HepG2 (cell line): ENCODE results near the gene GJB6. TPM values are rescaled to one million over a fixed set of nuclear protein-coding genes. Genes with fewer than 3 reads are reported as not detected.

Experiments used
- ATAC-seq: fragments of 200-7000 bp; cut with Tn5 transposase; 3 replicates; pipeline ENCODE4 v1.9.1; 2020; ENCODE audit warnings: mild to moderate bottlenecking, moderate library complexity
- BruUV-seq: library from RNA; stranded (reverse); fragments of 400-500 nt; replicated peaks from 2 replicates; lab custom pipeline; 2021; lab: Mats Ljungman, UMichigan
- CTCF ChIA-PET: fragments of 300-600 bp; formaldehyde crosslinking; extraction: SDS; loops from one replicate; lab custom pipeline; 2021; ENCODE audit warnings: low total read pairs, inconsistent platforms, low intra/inter-chr PET ratio; lab: Yijun Ruan, JAX
- POLR2A ChIA-PET: fragments of 350-600 bp; sonication (Branson Sonifier 250); formaldehyde crosslinking; loops from one replicate; lab custom pipeline; 2020; ENCODE audit warnings: antibody characterized with exemption, inconsistent platforms; lab: Yijun Ruan, JAX
- DNase-seq: peaks from one replicate; pipeline ENCODE4 v3.0.0-alpha.2; 2015; ENCODE audit warnings: low spot score
- FAIRE-seq: peaks from 3 replicates; lab custom pipeline; 2011; peaks lifted over from hg19 to GRCh38; lab: Jason Lieb, UNC
- H2AFZ ChIP-seq: one replicate; pipeline ENCODE4 v1.6.1; 2011; ENCODE audit warnings: low read length, inconsistent platforms
- H3K27ac ChIP-seq: fragments of 300-600 bp; 3 replicates; pipeline ENCODE4 v1.8.0; 2011; ENCODE audit warnings: mixed run types, mild to moderate bottlenecking, mixed read lengths, low read length, inconsistent platforms; ENCODE audit not compliant: insufficient read depth; ENCODE audit errors: extremely low read length
- H3K27me3 ChIP-seq, 2 experiments: fragments of 200-600 bp in 1 of 2; 2 replicates in 1 of 2; 3 replicates in 1 of 2; pipeline versions ENCODE4 v1.6.0 to v1.8.0; 2011; ENCODE audit warnings: low read length in 2 of 2, mild to moderate bottlenecking in 2 of 2, moderate library complexity in 2 of 2, inconsistent platforms in 1 of 2; ENCODE audit not compliant: insufficient read depth in 2 of 2, control insufficient read depth in 1 of 2
- H3K36me3 ChIP-seq, 2 experiments: fragments of 200-600 bp in 1 of 2; replicated peaks in 1 of 2; 2 replicates in 1 of 2; 3 replicates in 1 of 2; pipeline versions ENCODE4 v1.5.1 to v1.8.0; 2011; ENCODE audit warnings: low read length in 2 of 2, inconsistent platforms in 1 of 2; ENCODE audit not compliant: insufficient read depth in 2 of 2, control insufficient read depth in 1 of 2
- H3K4me1 ChIP-seq: 2 replicates; pipeline ENCODE4 v1.5.1; 2012; ENCODE audit warnings: low read length, inconsistent platforms; ENCODE audit not compliant: insufficient read depth
- H3K4me2 ChIP-seq: 2 replicates; pipeline ENCODE4 v1.6.0; 2011; ENCODE audit warnings: low read depth, low read length, inconsistent platforms
- H3K4me3 ChIP-seq, 3 experiments: fragments of 200-600 bp in 1 of 3; sonication (generic), shearing (Covaris generic) in 1 of 3; replicated peaks in 1 of 3; 2 replicates each; pipeline ENCODE4 v1.5.1; 2011 to 2016; ENCODE audit warnings: low read length in 3 of 3, inconsistent platforms in 2 of 3, low read depth in 2 of 3, mild to moderate bottlenecking in 2 of 3, control low read depth in 1 of 3, mixed read lengths in 1 of 3; ENCODE audit not compliant: insufficient read depth in 1 of 3
- H3K79me2 ChIP-seq: one replicate; pipeline ENCODE4 v1.6.1; 2011; ENCODE audit warnings: low read length, inconsistent platforms; ENCODE audit not compliant: insufficient read depth
- H3K9ac ChIP-seq: 2 replicates; pipeline ENCODE4 v1.6.0; 2011; ENCODE audit warnings: mild to moderate bottlenecking, low read depth, low read length, inconsistent platforms; ENCODE audit not compliant: insufficient read depth
- H3K9me3 ChIP-seq: 2 replicates; pipeline ENCODE4 v1.5.1; 2012; ENCODE audit warnings: mild to moderate bottlenecking, low read length
- H4K20me1 ChIP-seq: 2 replicates; pipeline ENCODE4 v1.6.0; 2011; ENCODE audit warnings: inconsistent platforms, mild to moderate bottlenecking, low read length, moderate library complexity; ENCODE audit not compliant: insufficient read depth
- BRD4 ChIP-seq: sonication (generic); formaldehyde crosslinking; IDR thresholded peaks from 2 replicates; pipeline ENCODE4 v1.4.0; 2020; ENCODE audit warnings: missing genetic modification reagents
- DPF2 ChIP-seq: sonication (generic); formaldehyde crosslinking; IDR thresholded peaks from 2 replicates; pipeline ENCODE4 v1.4.0; 2020; ENCODE audit warnings: mild to moderate bottlenecking, low read depth, missing genetic modification reagents, borderline replicate concordance
- MTA3 ChIP-seq: sonication (generic); formaldehyde crosslinking; IDR thresholded peaks from 2 replicates; pipeline ENCODE4 v1.4.0; 2020; ENCODE audit warnings: missing genetic modification reagents
- NFKBIZ ChIP-seq: IDR thresholded peaks from 2 replicates; pipeline ENCODE4 v1.6.1; 2018; ENCODE audit warnings: missing genetic modification reagents, missing compliant biosample characterization
- RNF2 ChIP-seq: fragments of 450-650 bp; conservative IDR thresholded peaks from 2 replicates; pipeline ENCODE4 v1.6.1; 2016; ENCODE audit warnings: low read depth
- SMC3 ChIP-seq: IDR thresholded peaks from 2 replicates; pipeline ENCODE4 v1.6.1; 2011; ENCODE audit warnings: low read length, improper control_type of control experiment
- ZMYM2 ChIP-seq: sonication (generic); formaldehyde crosslinking; IDR thresholded peaks from 2 replicates; pipeline ENCODE4 v1.8.0; 2022; ENCODE audit warnings: mild to moderate bottlenecking, missing genetic modification reagents
- WGBS: methylation state at CpG from one replicate; pipeline ENCODE4 v1.1.6; 2017; ENCODE audit warnings: low lambda C conversion rate; 5-methylcytosine and 5-hydroxymethylcytosine counted together
- in situ Hi-C: cut with HindIII; loops from 2 replicates; pipeline ENCODE4 v1.10.0; 2017; ENCODE audit warnings: low pct_unique_long_range_greater_than_20kb; ENCODE audit not compliant: extremely low pct_ligation_motif_present
- intact Hi-C: fragments of 100-400 bp; cut with micrococcal nuclease; formaldehyde crosslinking; loops from one replicate; pipeline ENCODE4 v1.10.0; 2022; ENCODE audit not compliant: unreplicated experiment
- polyA plus RNA-seq, 8 experiments: library from polyadenylated mRNA; depleted of rRNA in 3 of 8; stranded (reverse) in 7 of 8; unstranded in 1 of 8; fragments of >200 nt; fragmentation: Illumina TruSeq in 4 of 8; extraction: Trizol in 4 of 8; gene quantifications; 2 replicates each; pipeline versions ENCODE4 v1.2.1 to v1.2.3, GENCODE V29; 2011 to 2016; ENCODE audit warnings: low read depth in 4 of 8, missing spikeins in 1 of 8, mixed read lengths in 1 of 8; ENCODE audit not compliant: insufficient read depth in 1 of 8
- total RNA-seq, 5 experiments: library from RNA; depleted of rRNA; stranded (reverse); fragments of >200 nt; fragmentation: Illumina TruSeq; extraction: Trizol; gene quantifications; 2 replicates each; pipeline ENCODE4 v1.2.3, GENCODE V29; 2016; ENCODE audit warnings: low read depth in 1 of 5
- TF ChIP-seq, protein P1 (sequence below): sonication (generic); formaldehyde crosslinking; IDR thresholded peaks from one replicate; pipeline ENCODE4 v1.5.1; 2020; ENCODE audit warnings: mild to moderate bottlenecking, missing genetic modification reagents; ENCODE audit errors: not compliant biosample characterization
- TF ChIP-seq, protein P2 (sequence below): sonication (generic); formaldehyde crosslinking; IDR thresholded peaks from 2 replicates; pipeline ENCODE4 v1.8.0; 2022; ENCODE audit warnings: mild to moderate bottlenecking, missing genetic modification reagents, borderline replicate concordance
- TF ChIP-seq, protein P3 (sequence below): IDR thresholded peaks from 2 replicates; pipeline ENCODE4 v1.6.1; 2016; ENCODE audit warnings: mild to moderate bottlenecking

The GJB6 gene
- total and polyA plus RNA-seq, 2 of the 13 experiments (the other 11 are each of a cell fraction or from before 2014, with no cell fraction given), result not detected

DNA sequence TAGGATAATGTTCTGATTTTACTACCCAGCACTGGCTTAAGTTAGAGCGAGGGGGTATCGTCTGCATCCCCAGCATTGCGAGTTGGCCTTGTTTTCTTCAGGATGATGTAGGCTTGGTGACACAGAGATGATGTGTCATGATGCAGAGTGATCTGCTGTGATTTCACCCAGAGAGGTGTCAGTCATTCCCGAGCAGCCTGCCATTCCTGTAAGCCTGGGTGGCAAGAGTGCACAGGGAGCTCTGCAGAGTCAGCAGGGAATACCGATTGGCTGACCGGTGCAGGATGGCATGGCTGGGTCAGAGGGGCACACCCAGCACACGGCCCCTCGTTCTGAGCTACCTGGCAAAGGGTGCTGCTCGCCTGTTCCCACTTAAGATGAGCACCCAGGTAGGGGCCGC, 15.8 kb upstream of the GJB6 start:
- H3K27ac ChIP-seq, result no peak overlapping the region
- no peaks in the 10 kb centered on the region for H3K27me3 ChIP-seq
- DNase-seq, result no peak
- POLR2A ChIA-PET, result no interaction called here
- H3K9me3 ChIP-seq, result no peaks in the 10 kb centered on the region
- no peak; the same call in 2 of the 3 replicates for ATAC-seq
- peaks cover 10% of the 10 kb centered on the region; the same call in 1 of the 2 replicates for H3K4me1 ChIP-seq
- CTCF ChIA-PET, result no interaction called here
- no peaks in the 10 kb centered on the region for H3K36me3 ChIP-seq
- in situ Hi-C loops (no loop called here), intact Hi-C loops (no loop called here)
- no peak overlapping the region for H3K4me2 ChIP-seq
- no peak for FAIRE-seq
- H3K79me2 ChIP-seq, result no peaks in the 10 kb centered on the region
- no TSS peak for BruUV-seq
- 58% methylated on average over 5 of the region's 10 CpGs for WGBS
- no peaks in the 10 kb centered on the region for H4K20me1 ChIP-seq
- no peak overlapping the region for H2AFZ ChIP-seq
- H3K4me3 ChIP-seq, result no peak overlapping the region
- no peak overlapping the region for H3K9ac ChIP-seq
- TF ChIP-seq SMC3, result no peak
- TF ChIP-seq, protein P1, sequence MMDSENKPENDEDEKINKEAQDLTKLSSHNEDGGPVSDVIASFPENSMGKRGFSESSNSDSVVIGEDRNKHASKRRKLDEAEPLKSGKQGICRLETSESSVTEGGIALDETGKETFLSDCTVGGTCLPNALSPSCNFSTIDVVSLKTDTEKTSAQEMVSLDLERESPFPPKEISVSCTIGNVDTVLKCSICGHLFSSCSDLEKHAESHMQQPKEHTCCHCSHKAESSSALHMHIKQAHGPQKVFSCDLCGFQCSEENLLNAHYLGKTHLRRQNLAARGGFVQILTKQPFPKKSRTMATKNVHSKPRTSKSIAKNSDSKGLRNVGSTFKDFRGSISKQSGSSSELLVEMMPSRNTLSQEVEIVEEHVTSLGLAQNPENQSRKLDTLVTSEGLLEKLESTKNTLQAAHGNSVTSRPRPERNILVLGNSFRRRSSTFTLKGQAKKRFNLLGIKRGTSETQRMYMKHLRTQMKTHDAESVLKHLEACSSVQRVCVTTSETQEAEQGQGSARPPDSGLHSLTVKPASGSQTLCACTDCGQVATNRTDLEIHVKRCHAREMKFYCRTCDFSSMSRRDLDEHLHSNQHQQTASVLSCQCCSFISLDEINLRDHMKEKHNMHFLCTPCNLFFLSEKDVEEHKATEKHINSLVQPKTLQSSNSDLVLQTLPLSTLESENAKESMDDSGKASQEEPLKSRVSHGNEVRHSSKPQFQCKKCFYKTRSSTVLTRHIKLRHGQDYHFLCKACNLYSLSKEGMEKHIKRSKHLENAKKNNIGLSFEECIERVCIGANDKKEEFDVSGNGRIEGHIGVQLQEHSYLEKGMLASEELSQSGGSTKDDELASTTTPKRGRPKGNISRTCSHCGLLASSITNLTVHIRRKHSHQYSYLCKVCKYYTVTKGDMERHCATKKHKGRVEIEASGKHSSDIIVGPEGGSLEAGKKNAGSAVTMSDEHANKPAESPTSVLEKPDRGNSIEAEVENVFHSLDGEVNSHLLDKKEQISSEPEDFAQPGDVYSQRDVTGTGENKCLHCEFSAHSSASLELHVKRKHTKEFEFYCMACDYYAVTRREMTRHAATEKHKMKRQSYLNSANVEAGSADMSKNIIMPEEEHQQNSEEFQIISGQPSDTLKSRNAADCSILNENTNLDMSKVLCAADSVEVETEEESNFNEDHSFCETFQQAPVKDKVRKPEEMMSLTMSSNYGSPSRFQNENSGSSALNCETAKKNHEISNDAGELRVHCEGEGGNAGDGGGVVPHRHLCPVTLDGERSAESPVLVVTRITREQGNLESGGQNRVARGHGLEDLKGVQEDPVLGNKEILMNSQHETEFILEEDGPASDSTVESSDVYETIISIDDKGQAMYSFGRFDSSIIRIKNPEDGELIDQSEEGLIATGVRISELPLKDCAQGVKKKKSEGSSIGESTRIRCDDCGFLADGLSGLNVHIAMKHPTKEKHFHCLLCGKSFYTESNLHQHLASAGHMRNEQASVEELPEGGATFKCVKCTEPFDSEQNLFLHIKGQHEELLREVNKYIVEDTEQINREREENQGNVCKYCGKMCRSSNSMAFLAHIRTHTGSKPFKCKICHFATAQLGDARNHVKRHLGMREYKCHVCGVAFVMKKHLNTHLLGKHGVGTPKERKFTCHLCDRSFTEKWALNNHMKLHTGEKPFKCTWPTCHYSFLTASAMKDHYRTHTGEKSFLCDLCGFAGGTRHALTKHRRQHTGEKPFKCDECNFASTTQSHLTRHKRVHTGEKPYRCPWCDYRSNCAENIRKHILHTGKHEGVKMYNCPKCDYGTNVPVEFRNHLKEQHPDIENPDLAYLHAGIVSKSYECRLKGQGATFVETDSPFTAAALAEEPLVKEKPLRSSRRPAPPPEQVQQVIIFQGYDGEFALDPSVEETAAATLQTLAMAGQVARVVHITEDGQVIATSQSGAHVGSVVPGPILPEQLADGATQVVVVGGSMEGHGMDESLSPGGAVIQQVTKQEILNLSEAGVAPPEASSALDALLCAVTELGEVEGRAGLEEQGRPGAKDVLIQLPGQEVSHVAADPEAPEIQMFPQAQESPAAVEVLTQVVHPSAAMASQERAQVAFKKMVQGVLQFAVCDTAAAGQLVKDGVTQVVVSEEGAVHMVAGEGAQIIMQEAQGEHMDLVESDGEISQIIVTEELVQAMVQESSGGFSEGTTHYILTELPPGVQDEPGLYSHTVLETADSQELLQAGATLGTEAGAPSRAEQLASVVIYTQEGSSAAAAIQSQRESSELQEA (CRISPR knock-in tag), result no peak
- no peak for TF ChIP-seq ZMYM2 (CRISPR knock-in tag)
- TF ChIP-seq, protein P2, sequence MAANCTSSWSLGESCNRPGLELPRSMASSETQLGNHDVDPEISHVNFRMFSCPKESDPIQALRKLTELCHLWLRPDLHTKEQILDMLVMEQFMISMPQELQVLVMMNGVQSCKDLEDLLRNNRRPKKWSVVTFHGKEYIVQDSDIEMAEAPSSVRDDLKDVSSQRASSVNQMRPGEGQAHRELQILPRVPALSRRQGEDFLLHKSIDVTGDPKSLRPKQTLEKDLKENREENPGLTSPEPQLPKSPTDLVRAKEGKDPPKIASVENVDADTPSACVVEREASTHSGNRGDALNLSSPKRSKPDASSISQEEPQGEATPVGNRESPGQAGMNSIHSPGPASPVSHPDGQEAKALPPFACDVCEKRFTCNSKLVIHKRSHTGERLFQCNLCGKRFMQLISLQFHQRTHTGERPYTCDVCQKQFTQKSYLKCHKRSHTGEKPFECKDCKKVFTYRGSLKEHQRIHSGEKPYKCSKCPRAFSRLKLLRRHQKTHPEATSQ (CRISPR knock-in tag), result no peak
- no peak for TF ChIP-seq NFKBIZ (CRISPR knock-in tag)
- no peak for TF ChIP-seq MTA3 (CRISPR knock-in tag)
- TF ChIP-seq, protein P3, sequence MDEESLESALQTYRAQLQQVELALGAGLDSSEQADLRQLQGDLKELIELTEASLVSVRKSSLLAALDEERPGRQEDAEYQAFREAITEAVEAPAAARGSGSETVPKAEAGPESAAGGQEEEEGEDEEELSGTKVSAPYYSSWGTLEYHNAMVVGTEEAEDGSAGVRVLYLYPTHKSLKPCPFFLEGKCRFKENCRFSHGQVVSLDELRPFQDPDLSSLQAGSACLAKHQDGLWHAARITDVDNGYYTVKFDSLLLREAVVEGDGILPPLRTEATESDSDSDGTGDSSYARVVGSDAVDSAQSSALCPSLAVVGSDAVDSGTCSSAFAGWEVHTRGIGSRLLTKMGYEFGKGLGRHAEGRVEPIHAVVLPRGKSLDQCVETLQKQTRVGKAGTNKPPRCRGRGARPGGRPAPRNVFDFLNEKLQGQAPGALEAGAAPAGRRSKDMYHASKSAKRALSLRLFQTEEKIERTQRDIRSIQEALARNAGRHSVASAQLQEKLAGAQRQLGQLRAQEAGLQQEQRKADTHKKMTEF, result no peak
- TF ChIP-seq BRD4, result no peak
- no peak for TF ChIP-seq RNF2
- no peak for TF ChIP-seq DPF2
